B cell (primary cell): ENCODE measurements around the gene HIBCH.

Experiments
- CTCF ChIP-seq: fragments of 200-600 bp; IDR thresholded peaks from one replicate; pipeline ENCODE4 v1.8.0; 2022; ENCODE audit warnings: antibody characterized with exemption, mild to moderate bottlenecking
- EZH2 ChIP-seq: IDR thresholded peaks from 2 replicates; pipeline ENCODE4 v1.6.1; 2012; ENCODE audit warnings: borderline replicate concordance, low read depth, mild to moderate bottlenecking, moderate library complexity, low read length; ENCODE audit not compliant: insufficient read depth, poor library complexity, severe bottlenecking

GRCh38 chr2:190254063-190254850, 65.4 kb downstream of the HIBCH start:
- no peak for TF ChIP-seq CTCF
- no peak for TF ChIP-seq EZH2
